Transverse colon (tissue), 4 donors: ENCODE measurements around the gene DCUN1D3. TPM values are rescaled to one million over a fixed set of nuclear protein-coding genes. Genes with fewer than 3 reads are reported as not detected.
"Not testable (repeated sequence)": the region's sequence is repeated elsewhere in the genome, so short reads cannot be mapped to it uniquely, and the experiment has no call there.

ENCODE experiments used
- DNase-seq: peaks from one replicate; pipeline ENCODE4 v3.0.0-alpha.2; 2019
- H3K27ac ChIP-seq, 4 donors: fragments of 200-600 bp; sonication (generic); 2 replicates each; pipeline ENCODE4 v1.5.1; 2016 to 2018; ENCODE audit warnings: inconsistent platforms in 4 of 4
- H3K27me3 ChIP-seq: fragments of 200-600 bp; sonication (generic); 2 replicates; pipeline ENCODE4 v1.5.1; 2017; ENCODE audit warnings: inconsistent platforms
- H3K36me3 ChIP-seq, 4 donors: fragments of 200-600 bp; sonication (generic); 2 replicates each; pipeline ENCODE4 v1.5.1; 2017 to 2019; ENCODE audit warnings: inconsistent platforms in 4 of 4
- H3K4me1 ChIP-seq, 4 donors: fragments of 200-600 bp; sonication (generic); 2 replicates each; pipeline ENCODE4 v1.5.1; 2017 to 2020; ENCODE audit warnings: inconsistent platforms in 4 of 4
- H3K4me3 ChIP-seq, 4 donors: fragments of 200-600 bp; sonication (generic); 1 replicate in 1 of 4; 2 replicates in 3 of 4; pipeline versions ENCODE4 v1.5.1 to v1.6.1; 2017 to 2019; ENCODE audit warnings: inconsistent platforms in 4 of 4
- H3K9me3 ChIP-seq, 2 donors: fragments of 200-600 bp; sonication (generic); 2 replicates each; pipeline ENCODE4 v1.5.1; 2017 to 2019; ENCODE audit warnings: inconsistent platforms in 2 of 2
- EP300 ChIP-seq: sonication (generic); formaldehyde crosslinking; IDR thresholded peaks from one replicate; pipeline ENCODE4 v1.6.1; 2017; ENCODE audit warnings: antibody characterized with exemption, low read depth
- POLR2A ChIP-seq: fragments of 450-650 bp; IDR thresholded peaks from one replicate; pipeline ENCODE4 v1.6.1; 2016; ENCODE audit warnings: antibody characterized with exemption, mild to moderate bottlenecking, moderate library complexity
- POLR2AphosphoS5 ChIP-seq, 3 donors: sonication (generic); formaldehyde crosslinking; IDR thresholded peaks; one replicate each; pipeline ENCODE4 v1.6.1; 2016; ENCODE audit warnings: antibody characterized with exemption in 3 of 3
- WGBS, 2 donors: methylation state at CpG; one replicate each; pipeline ENCODE4 v1.1.5; 2018; ENCODE audit warnings: low coverage in 1 of 2; 5-methylcytosine and 5-hydroxymethylcytosine counted together
- in situ Hi-C, 4 donors: fragments of 200-750 bp; cut with MboI; loops; one replicate each; pipeline versions ENCODE4 v1.15.0 to v1.15.1; 2017; ENCODE audit warnings: low sequenced_read_pairs in 3 of 4, low pct_ligation_motif_present in 1 of 4, low pct_unique_long_range_greater_than_20kb in 1 of 4
- intact Hi-C: fragments of 100-400 bp; cut with DNase I; formaldehyde crosslinking; loops from one replicate; pipeline ENCODE4 v1.15.1; 2023; ENCODE audit warnings: low total_unique reads
- total RNA-seq, 4 donors: library from RNA; depleted of rRNA; stranded (reverse); fragments of >200 nt; gene quantifications; one replicate each; pipeline ENCODE4 v1.1.0, GENCODE V29; 2016
- TF ChIP-seq, protein P1 (sequence below), 5 experiments: fragments of 200-600 bp in 3 of 5; fragments of 450-650 bp in 2 of 5; sonication (generic) in 3 of 5; IDR thresholded peaks; 1 replicate in 2 of 5; 2 replicates in 3 of 5; pipeline ENCODE4 v1.5.1; 2016 to 2017; ENCODE audit warnings: antibody characterized with exemption in 5 of 5, inconsistent platforms in 3 of 5, mild to moderate bottlenecking in 2 of 5, moderate library complexity in 1 of 5

Gene DCUN1D3
- total RNA-seq, 4 donors from 2014 or later: 5.6 to 47.6 (median 10.5) TPM

DNA sequence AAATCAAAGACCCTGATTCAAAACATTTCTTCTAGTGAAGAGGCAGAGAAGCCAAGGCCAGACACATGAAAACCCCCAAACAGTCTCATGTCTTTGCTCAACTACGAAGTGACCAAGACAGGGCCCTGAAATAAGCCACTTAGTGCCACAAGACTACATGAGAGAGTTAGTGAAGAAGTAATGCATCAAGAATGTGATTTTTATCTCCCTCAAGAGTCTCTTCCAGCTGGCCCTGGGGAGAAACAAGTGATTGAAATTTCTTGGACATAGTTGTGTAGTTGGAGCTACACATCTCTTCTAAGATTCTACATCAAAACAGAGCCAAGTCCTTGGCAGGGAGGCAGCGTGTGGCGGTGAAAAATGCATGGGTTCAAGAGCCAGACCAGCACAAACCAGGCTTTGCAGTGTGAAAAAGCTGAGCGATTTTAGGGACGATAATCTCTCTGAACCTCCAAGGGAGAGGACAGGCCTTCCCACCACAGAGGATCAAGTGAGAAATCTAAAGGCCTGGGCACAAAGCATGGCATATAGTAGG, 31.0 kb upstream of the DCUN1D3 start:
- Histone ChIP-seq H3K9me3 (no peaks in the 10 kb centered on the region), H3K4me1 (no peaks in the 10 kb centered on the region), H3K27me3 (no peaks in the 10 kb centered on the region), H3K27ac (peak overlapping the region in 3 of 4 donors; percentile 16 to 53 (median 18)), H3K4me3 (no peak overlapping the region), H3K36me3 (no peaks in the 10 kb centered on the region)
- intact Hi-C loops (no loop called here), in situ Hi-C loops (no loop called here)
- WGBS, 2 donors: 90 to 92% methylated on average over 1 to 5 of the region's 5 CpGs
- TF ChIP-seq, protein P1, sequence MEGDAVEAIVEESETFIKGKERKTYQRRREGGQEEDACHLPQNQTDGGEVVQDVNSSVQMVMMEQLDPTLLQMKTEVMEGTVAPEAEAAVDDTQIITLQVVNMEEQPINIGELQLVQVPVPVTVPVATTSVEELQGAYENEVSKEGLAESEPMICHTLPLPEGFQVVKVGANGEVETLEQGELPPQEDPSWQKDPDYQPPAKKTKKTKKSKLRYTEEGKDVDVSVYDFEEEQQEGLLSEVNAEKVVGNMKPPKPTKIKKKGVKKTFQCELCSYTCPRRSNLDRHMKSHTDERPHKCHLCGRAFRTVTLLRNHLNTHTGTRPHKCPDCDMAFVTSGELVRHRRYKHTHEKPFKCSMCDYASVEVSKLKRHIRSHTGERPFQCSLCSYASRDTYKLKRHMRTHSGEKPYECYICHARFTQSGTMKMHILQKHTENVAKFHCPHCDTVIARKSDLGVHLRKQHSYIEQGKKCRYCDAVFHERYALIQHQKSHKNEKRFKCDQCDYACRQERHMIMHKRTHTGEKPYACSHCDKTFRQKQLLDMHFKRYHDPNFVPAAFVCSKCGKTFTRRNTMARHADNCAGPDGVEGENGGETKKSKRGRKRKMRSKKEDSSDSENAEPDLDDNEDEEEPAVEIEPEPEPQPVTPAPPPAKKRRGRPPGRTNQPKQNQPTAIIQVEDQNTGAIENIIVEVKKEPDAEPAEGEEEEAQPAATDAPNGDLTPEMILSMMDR (IDR thresholded peaks at IDR 0.05): no peak
- TF ChIP-seq POLR2A (no peak), EP300 (no peak)
- DNase-seq: no peak

DNA sequence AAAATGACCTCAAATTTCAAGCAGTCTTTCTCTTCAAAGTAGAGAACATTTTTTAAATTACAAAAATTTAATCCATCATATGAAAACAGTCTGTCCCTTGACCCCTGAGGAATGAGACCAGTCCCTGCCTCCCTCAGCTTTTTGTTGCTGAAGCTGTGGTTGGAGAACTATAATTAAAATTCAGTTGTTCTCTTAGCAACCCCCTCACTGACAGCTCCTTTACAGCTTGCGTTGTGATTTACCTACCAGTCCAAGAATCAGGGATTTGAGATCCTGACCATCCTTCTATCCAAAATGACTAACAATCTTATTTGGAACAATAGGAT, 30.2 kb upstream of the DCUN1D3 start:
- WGBS, 2 donors: 79 to 80% methylated on average over 1 of the region's 1 CpG
- intact Hi-C loops (no loop called here), in situ Hi-C loops (no loop called here)
- H3K4me1 ChIP-seq: no peaks in the 10 kb centered on the region
- H3K27me3 ChIP-seq: no peaks in the 10 kb centered on the region
- peak overlapping the region in 3 of 4 donors; percentile 16 to 53 (median 23) for H3K27ac ChIP-seq
- no peak for DNase-seq
- peaks cover 0 to 2% (median 0%) of the 10 kb centered on the region in 4 donors for H3K36me3 ChIP-seq
- TF ChIP-seq, protein P1 (IDR thresholded peaks at IDR 0.05): no peak
- TF ChIP-seq POLR2AphosphoS5 (IDR thresholded peaks at IDR 0.05): no peak
- TF ChIP-seq EP300: no peak
- no peak for TF ChIP-seq POLR2A
- H3K4me3 ChIP-seq: no peak overlapping the region
- H3K9me3 ChIP-seq: no peaks in the 10 kb centered on the region

- H3K4me1 ChIP-seq, intact Hi-C loops, H3K4me3 ChIP-seq, H3K27me3 ChIP-seq, H3K36me3 ChIP-seq, in situ Hi-C loops, DNase-seq, H3K9me3 ChIP-seq: not testable (repeated sequence)
- 70 to 75% methylated on average over 2 to 10 of the region's 10 CpGs for WGBS, 2 donors
- H3K27ac ChIP-seq: peak overlapping the region in 3 of 4 donors; percentile 23 to 53 (median 29)
These were observed 29.7 kb upstream of the DCUN1D3 start for GRCh38 chr16:20929676-20930364.

GRCh38 chr16:20928774-20929411, 28.7 kb upstream of the DCUN1D3 start:
- intact Hi-C loops: no loop called here
- Histone ChIP-seq H3K27me3 (no peaks in the 10 kb centered on the region), H3K4me3 (no peak overlapping the region), H3K4me1 (no peaks in the 10 kb centered on the region), H3K27ac (no peak overlapping the region), H3K36me3 (peaks cover 0 to 9% (median 2%) of the 10 kb centered on the region in 4 donors), H3K9me3 (no peaks in the 10 kb centered on the region)
- in situ Hi-C loops: no loop called here
- TF ChIP-seq POLR2A: no peak
- TF ChIP-seq EP300: no peak
- TF ChIP-seq POLR2AphosphoS5 (IDR thresholded peaks at IDR 0.05): no peak
- TF ChIP-seq, protein P1 (IDR thresholded peaks at IDR 0.05): no peak
- WGBS, 2 donors: 83 to 85% methylated on average over 2 to 5 of the region's 5 CpGs
- no peak for DNase-seq
